GM21360 (cell line): Measurements from ENCODE around the gene SGMS2.
"Not testable (repeated sequence)": the region's sequence is repeated elsewhere in the genome, so short reads cannot be mapped to it uniquely, and the experiment has no call there.

Source experiments
- ATAC-seq: cut with Tn5 transposase; IDR thresholded peaks from one replicate; pipeline ENCODE4 v1.9.1; 2021; ENCODE audit warnings: mild to moderate bottlenecking, moderate library complexity; ENCODE audit not compliant: unreplicated experiment

The SGMS2 gene

DNA sequence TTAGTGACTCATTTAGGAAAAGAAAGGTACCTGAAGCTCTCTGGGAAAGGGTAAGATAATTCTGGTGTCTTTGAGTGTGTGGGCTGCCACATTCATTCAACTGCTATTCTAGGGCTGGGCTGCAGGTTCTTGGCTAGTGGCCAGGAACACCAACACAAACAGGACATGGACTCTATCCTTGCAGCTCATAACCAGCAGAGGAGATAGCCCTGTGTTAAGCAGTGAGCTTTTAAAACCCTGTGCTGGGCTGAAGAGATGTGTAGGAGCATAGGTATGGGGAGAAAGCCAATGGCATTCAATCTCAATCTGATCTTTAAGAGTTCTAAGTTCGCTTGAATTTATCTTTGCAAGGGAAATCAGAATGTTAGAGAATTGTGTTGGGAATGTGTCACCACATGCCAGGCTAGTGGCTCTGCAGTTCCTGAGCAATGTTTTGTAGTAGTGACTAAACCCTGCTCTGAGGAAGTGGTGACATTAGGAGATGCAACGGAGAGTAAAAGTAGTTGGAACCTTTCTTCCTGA, 39.2 kb downstream of the SGMS2 start:
- ATAC-seq, result no peak

GRCh38 chr4:107866726-107867125, 42.0 kb downstream of the SGMS2 start:
- no peak for ATAC-seq

- no peak for ATAC-seq
Measured at GRCh38 chr4:107870236-107870635, 45.5 kb downstream of the SGMS2 start.

GRCh38 chr4:107870916-107871786, 46.4 kb downstream of the SGMS2 start:
- no peak for ATAC-seq

GRCh38 chr4:107874024-107874423, 49.3 kb downstream of the SGMS2 start:
- no peak for ATAC-seq

DNA sequence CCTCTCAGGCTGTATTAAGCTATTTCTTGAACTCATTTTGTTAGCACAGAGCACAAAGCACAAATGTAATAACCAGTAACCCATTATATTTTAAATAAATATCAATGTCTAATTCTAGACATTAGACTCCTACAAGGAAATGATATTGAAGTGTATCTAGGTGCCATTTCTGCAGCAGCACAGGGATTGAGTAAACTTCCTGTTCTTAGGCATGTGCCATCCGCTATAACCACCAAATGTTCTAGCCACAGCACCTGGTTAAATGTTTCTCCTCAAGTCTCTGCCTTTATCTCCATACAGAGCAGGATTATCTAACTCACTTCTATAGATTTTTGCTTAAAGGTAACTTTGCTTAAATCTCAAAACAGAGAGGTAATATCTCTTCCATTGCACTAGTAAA, 51.4 kb downstream of the SGMS2 start:
- no peak for ATAC-seq

DNA sequence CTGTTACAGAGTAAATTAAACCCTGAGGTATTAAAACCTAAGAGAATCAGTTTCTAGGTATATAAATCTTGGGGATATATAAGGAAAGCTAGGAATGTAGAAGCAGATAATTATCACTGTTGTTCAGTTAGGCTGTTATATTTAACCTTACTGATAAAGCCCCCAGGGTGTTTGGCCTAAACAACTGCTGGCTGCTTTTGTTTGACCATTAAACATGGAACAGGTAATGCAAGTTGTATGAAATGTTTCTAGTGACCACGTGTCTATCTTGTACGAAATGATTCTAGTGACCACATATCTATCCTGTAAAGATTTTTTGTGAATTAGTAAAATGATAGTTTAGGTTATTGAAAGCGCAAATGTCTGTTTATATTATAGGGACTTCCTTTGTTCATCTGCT, 52.6 kb downstream of the SGMS2 start:
- ATAC-seq, result no peak

DNA sequence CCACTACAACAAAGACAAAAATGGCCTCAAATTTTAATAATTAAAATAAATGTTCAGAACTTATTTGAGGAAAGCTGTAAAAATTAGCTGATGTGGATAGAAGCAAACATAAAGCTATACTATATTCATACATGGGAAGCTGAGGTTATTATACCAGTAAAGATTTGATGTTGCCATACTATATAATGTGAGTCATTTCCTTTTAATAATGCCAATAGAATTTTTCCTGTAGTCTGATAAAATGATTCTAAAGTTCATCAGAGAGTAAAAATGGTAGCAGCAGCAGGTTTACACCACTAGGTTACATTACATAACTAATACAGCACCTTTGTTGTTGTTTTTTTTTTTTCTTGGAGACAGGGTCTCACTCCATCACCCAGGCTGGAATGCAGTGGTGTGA, 61.1 kb downstream of the SGMS2 start:
- no peak for ATAC-seq

DNA sequence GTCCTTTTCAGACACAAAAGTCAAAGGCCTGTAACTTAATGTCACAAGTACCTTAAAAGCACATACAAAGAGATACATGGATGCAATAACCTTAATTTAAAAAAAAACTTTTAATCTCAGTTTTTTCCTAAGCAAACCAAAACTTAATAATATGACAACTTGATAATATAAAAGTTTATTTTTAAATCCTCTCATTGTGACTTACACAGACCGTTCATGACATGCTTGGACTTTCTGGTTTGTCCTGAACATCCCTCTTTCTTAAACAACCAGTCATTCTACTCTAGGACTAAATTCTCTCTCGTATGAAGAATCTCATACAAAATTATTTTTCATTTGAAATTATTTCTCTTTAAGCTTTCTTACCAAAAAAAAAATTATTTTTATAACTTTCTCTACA, 63.5 kb downstream of the SGMS2 start:
- ATAC-seq, result no peak

DNA sequence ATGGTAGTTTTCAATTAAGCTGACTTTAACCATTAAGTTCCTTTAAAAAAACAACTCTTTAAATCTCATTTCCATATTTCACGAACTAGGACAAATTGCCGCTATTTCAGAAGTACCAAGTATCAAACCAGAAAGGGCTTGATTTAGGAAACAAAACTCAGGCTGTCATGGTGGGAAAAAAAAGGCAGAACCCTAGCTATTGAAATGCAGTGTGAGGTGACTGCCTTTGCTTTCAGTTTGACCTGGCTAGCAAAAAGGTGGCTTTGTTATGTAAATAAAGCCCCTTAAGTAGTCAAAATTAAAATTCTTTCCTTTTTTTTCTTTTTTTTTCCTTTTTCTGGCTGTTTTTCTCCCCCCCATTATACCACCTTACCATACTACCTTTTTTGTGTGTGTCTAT, 66.0 kb downstream of the SGMS2 start:
- no peak for ATAC-seq

DNA sequence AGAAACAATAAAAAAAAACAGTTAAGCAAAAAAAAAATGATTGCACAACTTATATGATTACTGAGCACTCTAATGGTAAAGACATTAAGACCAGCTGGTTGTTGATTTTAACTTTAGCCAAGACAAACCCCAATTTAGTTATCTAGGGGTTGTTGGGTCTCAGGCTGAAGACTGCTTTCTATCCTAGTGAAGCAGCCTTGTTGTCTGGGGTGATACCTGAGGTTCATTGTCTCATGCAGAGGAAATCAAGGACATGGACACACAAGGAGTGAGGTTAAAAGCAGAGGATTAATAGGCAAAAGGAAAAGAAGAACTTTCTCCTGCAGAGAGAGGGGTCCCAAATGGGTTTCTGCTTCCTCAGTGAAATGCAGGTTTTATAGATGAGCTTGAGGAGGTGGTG, 66.6 kb downstream of the SGMS2 start:
- ATAC-seq, result no peak

DNA sequence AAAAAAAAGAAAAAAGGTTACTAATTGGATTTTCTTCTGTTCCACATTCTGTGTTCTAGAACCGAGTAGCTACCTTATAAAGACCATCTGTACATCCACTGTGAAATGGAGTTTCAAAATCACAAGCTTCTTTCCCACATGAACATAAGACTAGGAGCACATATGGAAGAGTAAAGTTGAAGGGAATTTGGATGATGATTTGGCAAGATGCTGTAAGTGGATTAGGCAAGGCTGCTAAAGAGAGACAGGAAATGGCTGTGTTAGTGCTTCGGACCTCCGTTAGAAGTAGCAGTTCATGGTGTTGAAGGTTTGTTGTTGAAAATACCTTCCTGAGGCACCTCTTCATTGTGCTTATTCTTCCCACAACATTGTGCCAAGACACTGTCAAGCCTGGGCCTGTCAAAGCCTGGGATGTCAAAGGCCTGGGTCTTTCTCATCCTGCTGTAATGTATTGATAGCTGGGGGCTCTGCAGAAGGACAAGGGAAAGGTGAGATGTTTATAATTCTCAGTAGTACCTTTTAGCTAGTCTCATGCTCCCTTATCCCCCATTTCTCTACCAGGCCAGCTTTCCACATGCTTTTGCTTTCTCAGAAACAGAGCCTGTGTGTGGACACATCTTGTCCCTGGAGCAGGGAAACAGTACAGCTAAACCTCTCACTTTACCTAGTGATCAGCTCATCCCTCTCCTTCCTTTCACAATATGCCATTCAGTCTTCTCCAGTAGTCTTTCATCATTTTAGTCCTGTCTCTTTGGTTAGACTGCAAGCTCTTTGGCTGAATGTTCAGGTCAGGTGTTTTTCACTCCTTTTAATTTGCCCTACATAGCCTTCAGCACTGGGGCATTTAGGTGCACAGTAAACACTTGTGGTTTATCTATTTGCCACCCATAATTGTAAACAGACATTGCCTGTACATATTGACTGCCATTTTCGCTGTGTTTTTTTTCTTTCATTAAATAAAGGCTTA, 68.7 kb downstream of the SGMS2 start:
- ATAC-seq, result no peak

GRCh38 chr4:107894138-107894603, 69.4 kb downstream of the SGMS2 start:
- no peak for ATAC-seq

- ATAC-seq, result no peak
Measured at GRCh38 chr4:107896158-107896645, 71.5 kb downstream of the SGMS2 start.

DNA sequence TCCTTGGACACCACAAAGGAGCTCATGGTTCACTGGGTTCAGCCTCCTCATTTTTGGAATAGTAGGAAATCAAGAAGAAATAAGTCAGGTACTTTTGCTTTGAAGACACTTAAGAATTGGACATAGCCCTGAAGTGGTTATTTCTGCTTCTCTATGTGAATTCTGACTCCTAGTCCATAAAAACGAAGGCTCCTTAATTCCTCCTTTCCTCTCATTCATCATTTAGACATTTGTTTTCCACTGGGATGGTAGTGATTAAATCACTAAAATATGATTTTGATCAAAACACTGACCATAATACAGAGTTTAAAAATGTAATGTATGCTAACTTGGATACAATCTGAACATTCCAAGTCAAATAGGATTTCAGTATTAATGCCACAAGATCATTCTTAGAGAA, 71.9 kb downstream of the SGMS2 start:
- ATAC-seq, result no peak

GRCh38 chr4:107897823-107898222, 73.1 kb downstream of the SGMS2 start:
- ATAC-seq, result no peak

- no peak for ATAC-seq
Measured at GRCh38 chr4:107900067-107900466, 75.3 kb downstream of the SGMS2 start.

GRCh38 chr4:107900508-107900907, 75.8 kb downstream of the SGMS2 start:
- no peak for ATAC-seq

DNA sequence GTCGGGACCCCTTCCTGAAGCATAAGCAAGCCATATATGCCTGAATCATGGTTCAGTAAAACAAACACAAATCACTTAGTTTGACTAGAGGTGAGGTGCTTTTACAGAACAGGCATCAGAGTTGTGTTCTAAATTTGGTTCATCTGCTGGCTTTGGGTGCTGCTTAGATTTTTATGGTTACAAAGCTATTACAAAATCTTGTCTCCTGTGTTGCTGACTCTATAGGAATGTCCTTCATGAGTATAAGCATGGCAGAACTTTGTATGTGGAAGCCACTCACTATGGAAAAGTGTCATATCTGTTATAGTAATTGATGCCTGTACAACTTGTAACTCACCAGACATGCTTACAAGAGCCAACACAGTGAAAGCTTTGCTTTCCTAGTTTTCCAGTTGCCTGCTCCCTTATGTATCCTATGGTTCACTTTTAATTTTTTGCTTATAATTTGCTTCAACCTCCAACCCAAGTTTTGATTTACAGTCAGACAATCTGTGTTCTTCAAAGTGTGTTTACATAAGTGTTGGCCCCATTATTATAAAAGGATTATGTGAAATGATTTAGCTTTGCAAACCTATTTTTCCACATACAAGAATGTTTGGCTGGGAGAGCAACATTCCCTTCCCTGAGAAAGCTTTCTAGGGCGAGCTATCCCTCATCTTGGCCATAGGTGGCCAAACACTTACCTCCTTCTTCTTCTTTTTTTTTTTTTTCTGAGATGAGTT, 76.6 kb downstream of the SGMS2 start:
- no peak for ATAC-seq

GRCh38 chr4:107902715-107903114, 78.0 kb downstream of the SGMS2 start:
- no peak for ATAC-seq

DNA sequence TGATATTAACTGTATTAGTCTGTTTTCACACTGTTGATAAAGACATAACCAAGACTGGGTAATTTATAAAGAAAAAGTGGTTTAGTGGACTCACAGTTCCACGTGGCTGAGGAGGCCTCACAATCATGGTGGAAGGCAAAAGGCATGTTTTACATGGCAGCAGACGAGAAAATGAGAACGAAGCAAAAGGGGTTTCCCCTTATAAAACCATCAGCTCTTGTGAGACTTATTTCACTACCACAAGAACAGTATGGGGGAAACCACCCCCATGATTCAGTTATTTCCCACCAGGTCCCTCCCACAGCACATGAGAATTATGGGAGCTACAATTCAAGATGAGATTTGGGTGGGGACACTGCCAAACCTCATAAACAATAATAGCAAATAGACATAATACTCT, 80.3 kb downstream of the SGMS2 start:
- ATAC-seq, result not testable (repeated sequence)
